Adrenal gland (tissue), 12 donors: ENCODE measurements around the gene ACBD4. TPM values are rescaled to one million over a fixed set of nuclear protein-coding genes. Genes with fewer than 3 reads are reported as not detected.

ENCODE experiments used
- DNase-seq, 7 donors: peaks; one replicate each; pipeline ENCODE4 v3.0.0-alpha.2; 2019 to 2020
- H3K27ac ChIP-seq, 5 donors: fragments of 200-600 bp; sonication (generic) in 4 of 5; 1 replicate in 3 of 5; 2 replicates in 2 of 5; pipeline versions ENCODE4 v1.5.1 to v1.8.0; 2016 to 2020; ENCODE audit warnings: mild to moderate bottlenecking in 1 of 5
- H3K27me3 ChIP-seq: fragments of 200-600 bp; 2 replicates; pipeline ENCODE4 v1.8.0; 2021
- H3K36me3 ChIP-seq, 2 donors: fragments of 200-600 bp; replicated peaks in 1 of 2; 1 replicate in 1 of 2; 2 replicates in 1 of 2; pipeline versions ENCODE4 v1.5.1 to v1.8.0; 2018 to 2022
- H3K4me1 ChIP-seq, 2 donors: fragments of 200-600 bp; replicated peaks in 1 of 2; 1 replicate in 1 of 2; 2 replicates in 1 of 2; pipeline versions ENCODE4 v1.5.1 to v1.8.0; 2018 to 2021
- H3K4me3 ChIP-seq, 4 donors: fragments of 200-600 bp; sonication (generic) in 3 of 4; one replicate each; pipeline ENCODE4 v1.5.1; 2016 to 2018
- H3K9me3 ChIP-seq, 3 donors: fragments of 200-600 bp; sonication (generic) in 1 of 3; replicated peaks in 1 of 3; 1 replicate in 2 of 3; 2 replicates in 1 of 3; pipeline versions ENCODE4 v1.5.1 to v1.8.0; 2016 to 2021
- CTCF ChIP-seq, 6 experiments: fragments of 450-650 bp in 4 of 6; fragments of 200-600 bp in 2 of 6; sonication (generic) in 1 of 6; IDR thresholded peaks; 1 replicate in 5 of 6; 2 replicates in 1 of 6; pipeline versions ENCODE4 v1.5.1 to v1.8.0; 2016 to 2021; ENCODE audit warnings: antibody characterized with exemption in 6 of 6, mild to moderate bottlenecking in 2 of 6, moderate library complexity in 1 of 6
- POLR2A ChIP-seq, 2 donors: fragments of 450-650 bp; IDR thresholded peaks; one replicate each; pipeline ENCODE4 v1.6.1; 2017; ENCODE audit warnings: antibody characterized with exemption in 2 of 2, mild to moderate bottlenecking in 2 of 2, moderate library complexity in 1 of 2
- WGBS, 4 donors: extraction: QIAGEN DNeasy Blood & Tissue Kit in 2 of 4; methylation state at CpG; one replicate each; pipeline versions ENCODE4 v1.1.5 to v1.1.7; 2013 to 2017; 5-methylcytosine and 5-hydroxymethylcytosine counted together
- intact Hi-C, 2 donors: fragments of 100-400 bp; cut with DNase I; formaldehyde crosslinking; loops; one replicate each; pipeline versions ENCODE4 v1.14.1 to v1.15.0; 2022 to 2023
- microRNA-seq, 3 donors: library from miRNA; unstranded; fragments of <30 nt; microRNA quantifications; one replicate each; pipeline ENCODE4, GENCODE V29; 2017 to 2020
- polyA plus RNA-seq, 3 donors: library from polyadenylated mRNA; stranded (reverse); fragments of 200-250 nt in 2 of 3; fragments of 350-450 nt in 1 of 3; fragmentation: Illumina TruSeq in 1 of 3; extraction: RNeasy Lipid Tissue Mini Kit (QIAGEN cat#74804) in 1 of 3; gene quantifications; one replicate each; pipeline ENCODE4 v1.2.3, GENCODE V29; 2013 to 2014
- small RNA-seq, 2 donors: library from RNA; depleted of rRNA; stranded (forward); fragments of <200 nt; gene quantifications; one replicate each; pipeline ENCODE3, GENCODE V24; 2016
- total RNA-seq, 9 donors: library from RNA; depleted of rRNA in 4 of 9; stranded (reverse); fragments of >200 nt in 4 of 9; fragments of 120-200 nt in 1 of 9; fragmentation: NEBNext Ultra II Directional in 1 of 9; extraction: Animal tissue kit (Norgen Biotek cat#: 25700) in 1 of 9; gene quantifications; one replicate each; pipeline versions ENCODE4 v1.1.0 to v1.2.4, GENCODE V29; 2013 to 2023
- donor health status: healthy with polysubstance abuse.
- donor health status: Bipolar disorder and iron deficiency.
- donor health status: DM: yes; HTN: yes; CAD: no.
- donor health status: DM: no; HTN: no; CAD: no.
- donor health status: DM: no; HTN: no; CAD: no.
- donor health status: DM: yes; HTN: yes; CAD: no.

Gene ACBD4
- total and polyA plus RNA-seq, 12 donors: 6.6 to 71.3 (median 23.6) TPM

GRCh38 chr17:45190503-45191255 is 55.2 kb downstream of the ACBD4 start:
- H3K9me3 ChIP-seq: no peaks in the 10 kb centered on the region
- intact Hi-C loops: no loop called here
- H3K4me3 ChIP-seq: no peak overlapping the region
- H3K4me1 ChIP-seq: no peaks in the 10 kb centered on the region
- DNase-seq: no peak
- no peaks in the 10 kb centered on the region for H3K36me3 ChIP-seq
- H3K27ac ChIP-seq: no peak overlapping the region
- TF ChIP-seq CTCF (IDR thresholded peaks at IDR 0.05) (no peak), POLR2A (IDR thresholded peaks at IDR 0.05) (no peak)
- 72 to 78% (median 76%) methylated on average over 11 of the region's 11 CpGs for WGBS, 4 donors
- no peaks in the 10 kb centered on the region for H3K27me3 ChIP-seq

Small RNA genes lying within 50 kb of the gene (microRNA-seq; reads per million reads assigned to microRNA genes)
- gene MIR6784: 0 to 0.85 (median 0) reads per million in 3 donors

Small RNA genes lying within 50 kb of the gene (small RNA-seq; reads per million reads assigned to genes)
- gene MIR6784: 0 to 0.12 reads per million in 2 donors

Other genes starting within 250 kb of the ACBD4 start
- gene EFTUD2, start 236.2 kb upstream of the ACBD4 start, total RNA-seq: 100 to 1,000 TPM in 3 of 9 donors, 10 to 100 TPM in 6; 51.2 to 113 (median 91.9) TPM
- 100 to 1,000 TPM in 1 of 3 donors, 10 to 100 TPM in 2; 30.5 to 122 (median 45.8) TPM for gene EFTUD2, start 236.2 kb upstream of the ACBD4 start, polyA plus RNA-seq
- 1 to 10 TPM in 6 of 9 donors, under 1 TPM in 2, not detected in 1; 0.39 to 9.1 (median 1.5) TPM for gene GFAP, start 220.2 kb upstream of the ACBD4 start, total RNA-seq
- 1 to 10 TPM in 1 of 3 donors, under 1 TPM in 2; 0.62 to 3.2 (median 0.98) TPM for gene GFAP, start 220.2 kb upstream of the ACBD4 start, polyA plus RNA-seq
- 1 to 10 TPM in 3 of 9 donors, under 1 TPM in 5, not detected in 1; 0.21 to 1.6 (median 0.85) TPM for gene KIF18B, start 187.9 kb upstream of the ACBD4 start, total RNA-seq
- gene KIF18B, start 187.9 kb upstream of the ACBD4 start, polyA plus RNA-seq: under 1 TPM; 0.20 to 0.46 (median 0.24) TPM
- gene C1QL1, start 167.4 kb upstream of the ACBD4 start, total RNA-seq: 1 to 10 TPM in 3 of 9 donors, under 1 TPM in 2, not detected in 4; 0.55 to 1.5 (median 1.3) TPM
- 1 to 10 TPM in 1 of 3 donors, under 1 TPM in 2; 0.27 to 3.3 (median 0.88) TPM for gene C1QL1, start 167.4 kb upstream of the ACBD4 start, polyA plus RNA-seq
- gene DCAKD, start 84.1 kb upstream of the ACBD4 start, total RNA-seq: 100 to 1,000 TPM in 2 of 9 donors, 10 to 100 TPM in 7; 53.1 to 115 (median 66.8) TPM
- 10 to 100 TPM; 34.9 to 40.6 (median 35.2) TPM for gene DCAKD, start 84.1 kb upstream of the ACBD4 start, polyA plus RNA-seq
- 100 to 1,000 TPM in 7 of 9 donors, 10 to 100 TPM in 2; 85.9 to 174 (median 129) TPM for gene NMT1, start 74.4 kb upstream of the ACBD4 start, total RNA-seq
- gene NMT1, start 74.4 kb upstream of the ACBD4 start, polyA plus RNA-seq: 100 to 1,000 TPM; 119 to 170 (median 163) TPM
- 100 to 1,000 TPM in 5 of 9 donors, 10 to 100 TPM in 3, 1 to 10 TPM in 1; 5.8 to 246 (median 148) TPM for gene PLCD3, start 3.2 kb upstream of the ACBD4 start, total RNA-seq
- 10 to 100 TPM; 33.2 to 68.1 (median 36.4) TPM for gene PLCD3, start 3.2 kb upstream of the ACBD4 start, polyA plus RNA-seq
- gene HEXIM1, start 12.8 kb downstream of the ACBD4 start, total RNA-seq: 100 to 1,000 TPM in 1 of 9 donors, 10 to 100 TPM in 8; 19.4 to 159 (median 44.0) TPM
- gene HEXIM1, start 12.8 kb downstream of the ACBD4 start, polyA plus RNA-seq: 10 to 100 TPM; 23.3 to 26.0 (median 24.4) TPM
- 10 to 100 TPM in 8 of 9 donors, 1 to 10 TPM in 1; 8.5 to 28.1 (median 17.1) TPM for gene HEXIM2, start 26.2 kb downstream of the ACBD4 start, total RNA-seq
- gene HEXIM2, start 26.2 kb downstream of the ACBD4 start, polyA plus RNA-seq: 10 to 100 TPM in 2 of 3 donors, 1 to 10 TPM in 1; 4.5 to 18.0 (median 14.7) TPM
- 10 to 100 TPM in 6 of 9 donors, 1 to 10 TPM in 2, under 1 TPM in 1; 0.72 to 20.3 (median 13.9) TPM for gene FMNL1, start 86.2 kb downstream of the ACBD4 start, total RNA-seq
- 10 to 100 TPM in 2 of 3 donors, 1 to 10 TPM in 1; 3.6 to 31.9 (median 13.7) TPM for gene FMNL1, start 86.2 kb downstream of the ACBD4 start, polyA plus RNA-seq
- gene SPATA32, start 126.4 kb downstream of the ACBD4 start, total RNA-seq: under 1 TPM in 2 of 9 donors, not detected in 7; 0.06 to 0.11 TPM
- not detected for gene SPATA32, start 126.4 kb downstream of the ACBD4 start, polyA plus RNA-seq
- 1 to 10 TPM; 2.4 to 9.7 (median 7.2) TPM for gene MAP3K14, start 181.3 kb downstream of the ACBD4 start, total RNA-seq
- gene MAP3K14, start 181.3 kb downstream of the ACBD4 start, polyA plus RNA-seq: 10 to 100 TPM in 1 of 3 donors, 1 to 10 TPM in 2; 2.9 to 14.7 (median 7.7) TPM